ENCODE data around the gene C4orf36. TPM values are rescaled to one million over a fixed set of nuclear protein-coding genes. Genes with fewer than 3 reads are reported as not detected.

C4orf36 gene
- total and polyA plus RNA-seq, 2 donors (not counting 1 experiment from before 2014, with no cell fraction given): 0.24 TPM; not detected in 1

DNA sequence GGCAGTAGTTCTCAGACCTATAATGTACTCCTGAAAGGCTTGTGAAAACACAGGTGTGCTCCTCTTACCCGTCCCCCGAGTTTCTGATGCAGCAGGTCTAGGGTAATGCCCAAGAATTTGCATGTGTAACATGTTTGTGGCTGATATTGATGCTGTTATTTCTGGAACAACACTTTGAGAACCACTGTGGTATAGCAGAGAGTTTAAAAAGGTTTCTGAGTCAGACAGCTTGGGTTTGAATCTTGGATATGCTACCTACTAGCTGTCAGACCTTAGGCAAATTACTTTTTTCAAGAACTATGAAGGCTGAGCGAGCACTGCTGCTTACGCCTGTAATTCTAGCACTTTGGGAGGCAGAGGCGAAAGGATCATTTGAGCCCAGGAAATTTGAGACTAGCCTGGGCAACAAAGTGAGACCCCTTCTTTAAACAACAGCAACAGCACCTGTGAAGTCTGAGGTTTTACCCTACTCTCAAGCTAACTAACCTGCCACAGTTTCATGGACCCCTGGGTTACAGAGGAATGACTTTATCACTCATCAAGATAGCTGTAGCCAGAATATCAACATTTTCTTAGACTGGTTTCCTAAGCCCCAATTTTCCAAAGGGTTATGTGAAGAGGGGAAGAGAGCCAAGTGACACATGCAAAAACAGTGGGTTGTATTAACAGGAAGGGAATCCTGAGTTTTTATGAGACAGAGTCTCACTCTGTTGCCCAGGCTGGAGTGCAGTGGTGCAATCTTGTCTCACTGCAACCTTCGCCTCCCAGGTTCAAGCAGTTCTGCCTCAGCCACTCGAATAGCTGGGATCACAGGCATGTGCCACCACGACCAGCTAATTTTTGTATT lies 47.7 kb upstream of the C4orf36 start:
- Mint-ChIP-seq H3K9me3 (ENCODE audit: insufficient read depth) (no peaks in the 10 kb centered on the region), H3K4me3 (peak overlapping the region; percentile 68), H3K27me3 (no peaks in the 10 kb centered on the region), H3K27ac (peak overlapping the region; percentile 83), H3K4me1 (peaks cover 63% of the 10 kb centered on the region)
- intact Hi-C loops (cut with micrococcal nuclease): loop anchor here (1.0 to 5.0 kb wide), 2 partner anchors 32 to 58 kb away; no protein-coding TSS in a partner anchor
- peaks cover 23% of the 10 kb centered on the region for H4K20me1 ChIP-seq (ENCODE audit: control insufficient read depth, insufficient read depth, low read length, poor library complexity, severe bottlenecking)
- peaks cover 0 to 2% of the 10 kb centered on the region in 2 experiments for H3K36me3 ChIP-seq (replicated peaks in 1 of 2; ENCODE audit: control extremely low read depth in 1 of 2, control insufficient read depth in 1 of 2, extremely low read depth in 1 of 2, insufficient read depth in 2 of 2, low read length in 1 of 2)
- H2AFZ ChIP-seq (ENCODE audit: insufficient read depth, low read depth, low read length, poor library complexity, severe bottlenecking): peak overlapping the region; percentile 52
- DNase-seq (peak; percentile 85), ATAC-seq (ENCODE audit: low read depth) (peak; percentile 32)
- peaks cover 66 to 68% of the 10 kb centered on the region in 2 donors for H3K4me1 ChIP-seq (ENCODE audit: control insufficient read depth in 2 of 2, insufficient read depth in 2 of 2, low read length in 2 of 2)
- peak overlapping the region; percentile 64 for H3K4me2 ChIP-seq (replicated peaks; ENCODE audit: low read depth, low read length, poor library complexity, severe bottlenecking)
- WGBS (ENCODE audit: insufficient coverage): 0% methylated on average over 5 of the region's 8 CpGs
- peak overlapping the region; percentile 65 to 79 for H3K27ac ChIP-seq (ENCODE audit: low read length in 2 of 2)
- H3K27me3 ChIP-seq (replicated peaks in 1 of 4; ENCODE audit: control extremely low read depth in 1 of 4, control insufficient read depth in 3 of 4, insufficient read depth in 4 of 4, low read length in 3 of 4): no peaks in the 10 kb centered on the region
- peak overlapping the region; percentile 31 for H3K9ac ChIP-seq (ENCODE audit: low read length)
- peak overlapping the region in 4 of 5 experiments; percentile 1 to 27 (median 15) for H3K4me3 ChIP-seq (ENCODE audit: control extremely low read depth in 1 of 5, extremely low read depth in 1 of 5, insufficient read depth in 1 of 5, low read depth in 2 of 5, low read length in 4 of 5)
- CTCF ChIA-PET: interaction anchor here (1.2 to 8.5 kb wide), 6 partner anchors 17 to 210 kb away, joined by 3 to 109 read pairs (median 44); no protein-coding TSS in a partner anchor
- H3K9me3 ChIP-seq (ENCODE audit: control extremely low read depth in 1 of 3, control insufficient read depth in 2 of 3, insufficient read depth in 1 of 3, low read length in 2 of 3): no peaks in the 10 kb centered on the region
- peaks cover 80% of the 10 kb centered on the region for H3K79me2 ChIP-seq (ENCODE audit: control insufficient read depth, insufficient read depth, low read length)
- POLR2A ChIA-PET: interaction anchor here (0.5 to 3.8 kb wide), 3 partner anchors 18 to 134 kb away, joined by 3 to 19 read pairs (median 4); no protein-coding TSS in a partner anchor
- TF ChIP-seq, protein P1, sequence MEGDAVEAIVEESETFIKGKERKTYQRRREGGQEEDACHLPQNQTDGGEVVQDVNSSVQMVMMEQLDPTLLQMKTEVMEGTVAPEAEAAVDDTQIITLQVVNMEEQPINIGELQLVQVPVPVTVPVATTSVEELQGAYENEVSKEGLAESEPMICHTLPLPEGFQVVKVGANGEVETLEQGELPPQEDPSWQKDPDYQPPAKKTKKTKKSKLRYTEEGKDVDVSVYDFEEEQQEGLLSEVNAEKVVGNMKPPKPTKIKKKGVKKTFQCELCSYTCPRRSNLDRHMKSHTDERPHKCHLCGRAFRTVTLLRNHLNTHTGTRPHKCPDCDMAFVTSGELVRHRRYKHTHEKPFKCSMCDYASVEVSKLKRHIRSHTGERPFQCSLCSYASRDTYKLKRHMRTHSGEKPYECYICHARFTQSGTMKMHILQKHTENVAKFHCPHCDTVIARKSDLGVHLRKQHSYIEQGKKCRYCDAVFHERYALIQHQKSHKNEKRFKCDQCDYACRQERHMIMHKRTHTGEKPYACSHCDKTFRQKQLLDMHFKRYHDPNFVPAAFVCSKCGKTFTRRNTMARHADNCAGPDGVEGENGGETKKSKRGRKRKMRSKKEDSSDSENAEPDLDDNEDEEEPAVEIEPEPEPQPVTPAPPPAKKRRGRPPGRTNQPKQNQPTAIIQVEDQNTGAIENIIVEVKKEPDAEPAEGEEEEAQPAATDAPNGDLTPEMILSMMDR (IDR thresholded peaks at IDR 0.05): no peak
- TF ChIP-seq EZH2 (IDR thresholded peaks at IDR 0.05; ENCODE audit: borderline replicate concordance, insufficient read depth, low read depth, low read length, poor library complexity, severe bottlenecking): no peak
